ENCODE measurements around the gene NEDD8.

GRCh38 chr14:24177891-24178290 is 54.3 kb downstream of the NEDD8 start:
- no peak for TF ChIP-seq CTCF (IDR thresholded peaks at IDR 0.05; ENCODE audit: extremely low read depth in 1 of 2, insufficient read depth in 1 of 2, low read depth in 1 of 2, low read length in 2 of 2)
- no peak for TF ChIP-seq POLR2A (IDR thresholded peaks at IDR 0.05; ENCODE audit: low read depth, low read length)
- no peak for TF ChIP-seq POLR2AphosphoS5 (IDR thresholded peaks at IDR 0.05; ENCODE audit: insufficient read depth, low read depth, low read length)
- TF ChIP-seq EZH2 (IDR thresholded peaks at IDR 0.05; ENCODE audit: borderline replicate concordance, low read depth, low read length, severe bottlenecking), result no peak

All from endothelial cell of umbilical vein (primary cell).